ENCODE measurements around the gene CLEC16A.
A peak's percentile ranks its signal among the peaks of the same experiment; 100 is the strongest.

The CLEC16A gene

GRCh38 chr16:10944249-10945064, at the start of gene CLEC16A:
Gene CLEC16A, plus strand, starts transcription at chr16:10944564. Its CDS starts 154 bp downstream, at chr16:10944718.
- TF ChIP-seq CEBPB (IDR thresholded peaks at IDR 0.05) (no peak), CREB1 (IDR thresholded peaks at IDR 0.05; ENCODE audit: low read depth) (peak; percentile 56; the same call in 1 of the 2 replicates), USF1 (IDR thresholded peaks at IDR 0.05) (no peak), REST (IDR thresholded peaks at IDR 0.05; ENCODE audit: low read depth) (no peak), NFIC (IDR thresholded peaks at IDR 0.05) (peak; percentile 42), FOXM1 (IDR thresholded peaks at IDR 0.05; ENCODE audit: borderline replicate concordance, low read depth) (no peak), TAF1 (IDR thresholded peaks at IDR 0.05; ENCODE audit: low read depth) (peak; percentile 93), TEAD4 (IDR thresholded peaks at IDR 0.05) (peak; percentile 46; the same call in 1 of the 2 replicates), EGR1 (IDR thresholded peaks at IDR 0.05) (no peak; the same call in 1 of the 2 replicates), YY1 (IDR thresholded peaks at IDR 0.05; ENCODE audit: low read depth) (peak; percentile 85), ZBTB7A (IDR thresholded peaks at IDR 0.05; ENCODE audit: low read depth) (no peak), RAD21 (IDR thresholded peaks at IDR 0.05; ENCODE audit: low read depth) (no peak), EP300 (IDR thresholded peaks at IDR 0.05; ENCODE audit: borderline replicate concordance) (peak; percentile 35; the same call in 1 of the 2 replicates), MAX (IDR thresholded peaks at IDR 0.05) (peak; percentile 41; the same call in 1 of the 2 replicates), TCF12 (IDR thresholded peaks at IDR 0.05; ENCODE audit: low read depth) (peak; percentile 60)

GRCh38 chr16:10895053-10895946, 49.1 kb upstream of the CLEC16A start:
- no peak for TF ChIP-seq CEBPB (IDR thresholded peaks at IDR 0.05)
- TF ChIP-seq REST (IDR thresholded peaks at IDR 0.05; ENCODE audit: low read depth), result peak; percentile 96

- TF ChIP-seq USF1 (IDR thresholded peaks at IDR 0.05) (no peak), MAX (IDR thresholded peaks at IDR 0.05) (no peak), CREB1 (IDR thresholded peaks at IDR 0.05; ENCODE audit: low read depth) (no peak), EP300 (IDR thresholded peaks at IDR 0.05; ENCODE audit: borderline replicate concordance) (no peak), YY1 (IDR thresholded peaks at IDR 0.05; ENCODE audit: low read depth) (no peak), REST (IDR thresholded peaks at IDR 0.05; ENCODE audit: low read depth) (no peak), NFIC (IDR thresholded peaks at IDR 0.05) (no peak), TCF12 (IDR thresholded peaks at IDR 0.05; ENCODE audit: low read depth) (no peak), RAD21 (IDR thresholded peaks at IDR 0.05; ENCODE audit: low read depth) (no peak), ZBTB7A (IDR thresholded peaks at IDR 0.05; ENCODE audit: low read depth) (no peak), CEBPB (IDR thresholded peaks at IDR 0.05) (no peak), TEAD4 (IDR thresholded peaks at IDR 0.05) (no peak), EGR1 (IDR thresholded peaks at IDR 0.05) (no peak), TAF1 (IDR thresholded peaks at IDR 0.05; ENCODE audit: low read depth) (no peak), FOXM1 (IDR thresholded peaks at IDR 0.05; ENCODE audit: borderline replicate concordance, low read depth) (no peak)
These were observed 48.2 kb upstream of the CLEC16A start for GRCh38 chr16:10896165-10896564.
